ENCODE data around the gene PI16. TPM values are rescaled to one million over a fixed set of nuclear protein-coding genes. Genes with fewer than 3 reads are reported as not detected.

PI16 gene
- total and polyA plus RNA-seq, 2 donors (not counting 3 experiments of a cell fraction or from before 2014, with no cell fraction given), result 0.14 TPM; not detected in 1

DNA sequence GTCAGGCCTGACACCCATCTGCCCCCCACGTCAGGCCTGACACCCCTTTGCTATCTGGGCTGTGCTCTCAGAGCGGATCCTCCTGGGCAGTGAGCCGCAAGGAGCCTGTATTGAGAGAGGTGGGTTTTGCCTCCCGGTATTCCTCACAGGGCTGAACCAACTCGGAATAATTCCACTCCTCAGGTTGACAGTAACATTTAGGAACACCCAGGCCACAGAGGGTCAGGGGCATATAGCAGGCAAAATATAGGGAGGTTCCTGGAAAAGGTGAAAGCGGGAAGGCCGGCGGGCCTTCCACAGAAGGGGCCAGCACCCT is 44.1 kb downstream of the PI16 start:
- Histone ChIP-seq H3K79me2 (ENCODE audit: control insufficient read depth, insufficient read depth, low read length) (no peaks in the 10 kb centered on the region), H3K4me1 (ENCODE audit: control insufficient read depth, extremely low read depth, insufficient read depth, low read length) (no peaks in the 10 kb centered on the region), H3K4me2 (ENCODE audit: insufficient read depth, low read length) (no peak overlapping the region), H4K20me1 (replicated peaks; ENCODE audit: control insufficient read depth, extremely low read depth, insufficient read depth, low read length) (no peaks in the 10 kb centered on the region), H3K9me3 (replicated peaks; ENCODE audit: control insufficient read depth, insufficient read depth, low read length) (no peaks in the 10 kb centered on the region), H3K27ac (ENCODE audit: insufficient read depth, low read depth, low read length) (no peak overlapping the region), H2AFZ (ENCODE audit: low read depth, low read length) (no peak overlapping the region), H3K9ac (replicated peaks; ENCODE audit: extremely low read depth, insufficient read depth, low read length) (no peak overlapping the region), H3K27me3 (ENCODE audit: control insufficient read depth in 2 of 2, insufficient read depth in 2 of 2, low read length in 2 of 2) (peaks cover 0 to 11% of the 10 kb centered on the region in 2 experiments), H3K36me3 (ENCODE audit: control insufficient read depth in 2 of 2, extremely low read depth in 1 of 2, insufficient read depth in 2 of 2, low read length in 2 of 2) (no peaks in the 10 kb centered on the region), H3K9me1 (replicated peaks; ENCODE audit: control insufficient read depth, extremely low read depth, insufficient read depth, low read length) (no peaks in the 10 kb centered on the region), H3K4me3 (replicated peaks in 1 of 3; ENCODE audit: insufficient read depth in 1 of 3, low read depth in 1 of 3, low read length in 3 of 3) (no peak overlapping the region)
- dilution Hi-C loops (cut with MboI; ENCODE audit: extremely low pct_ligation_motif_present, low sequenced_read_pairs) (no loop called here), intact Hi-C loops (cut with micrococcal nuclease) (no loop called here)
- no peak for FAIRE-seq
- no peak for DNase-seq (ENCODE audit: low read depth, low spot score)
- TF ChIP-seq POLR2AphosphoS5 (IDR thresholded peaks at IDR 0.05; ENCODE audit: insufficient read depth, low read depth, low read length), result no peak
- no peak for TF ChIP-seq MYC (IDR thresholded peaks at IDR 0.05; ENCODE audit: low read depth, low read length)
- TF ChIP-seq POLR2A (IDR thresholded peaks at IDR 0.05; ENCODE audit: low read depth, low read length), result no peak
- TF ChIP-seq, protein P1, sequence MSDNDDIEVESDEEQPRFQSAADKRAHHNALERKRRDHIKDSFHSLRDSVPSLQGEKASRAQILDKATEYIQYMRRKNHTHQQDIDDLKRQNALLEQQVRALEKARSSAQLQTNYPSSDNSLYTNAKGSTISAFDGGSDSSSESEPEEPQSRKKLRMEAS (IDR thresholded peaks at IDR 0.05; ENCODE audit: insufficient read depth, insufficient read length), result no peak
- TF ChIP-seq JUN (IDR thresholded peaks at IDR 0.05; ENCODE audit: borderline replicate concordance, insufficient read depth, insufficient read length, low read depth), result no peak
- no peak for TF ChIP-seq EZH2 (IDR thresholded peaks at IDR 0.05; ENCODE audit: borderline replicate concordance, low read depth, low read length, severe bottlenecking)
- TF ChIP-seq GATA2 (IDR thresholded peaks at IDR 0.05; ENCODE audit: insufficient read depth, insufficient read length, low read depth, low read length), result no peak
- no peak for TF ChIP-seq CTCF (IDR thresholded peaks at IDR 0.05; ENCODE audit: extremely low read depth in 1 of 2, insufficient read depth in 1 of 2, low read depth in 1 of 2, low read length in 2 of 2)
- no peak for TF ChIP-seq FOS (IDR thresholded peaks at IDR 0.05; ENCODE audit: borderline replicate concordance, insufficient read depth, low read length)
- no TSS peak for BruUV-seq (replicated peaks)
- ChIA-PET POLR2A (no interaction called here), CTCF (no interaction called here)
